HG02610 (cell line): ENCODE data around the gene BICD2.

ENCODE experiments used
- ATAC-seq: cut with Tn5 transposase; IDR thresholded peaks from one replicate; pipeline ENCODE4 v1.9.1; 2021; ENCODE audit warnings: mild to moderate bottlenecking, moderate library complexity; ENCODE audit not compliant: unreplicated experiment

The BICD2 gene

DNA sequence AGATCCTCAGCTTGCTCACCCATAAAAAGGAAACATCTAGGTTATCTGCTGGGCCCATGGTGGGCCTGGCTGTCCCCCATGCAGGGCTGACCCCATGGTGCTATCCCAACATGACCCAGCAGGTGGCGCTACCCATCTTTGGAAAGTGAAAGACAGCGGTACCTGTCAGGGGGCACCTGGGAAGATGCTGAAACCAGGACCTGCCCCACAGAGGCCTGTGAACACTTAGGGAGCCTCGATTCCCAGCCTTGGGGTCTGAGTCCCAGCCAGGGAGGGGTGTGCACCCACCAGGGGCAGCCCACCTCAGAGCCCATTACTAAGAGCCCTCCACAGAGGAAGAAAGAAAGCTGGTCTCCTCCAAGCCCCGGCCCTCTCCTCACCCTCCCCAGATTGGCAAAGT is 48.1 kb downstream of the BICD2 start:
- ATAC-seq = no peak

DNA sequence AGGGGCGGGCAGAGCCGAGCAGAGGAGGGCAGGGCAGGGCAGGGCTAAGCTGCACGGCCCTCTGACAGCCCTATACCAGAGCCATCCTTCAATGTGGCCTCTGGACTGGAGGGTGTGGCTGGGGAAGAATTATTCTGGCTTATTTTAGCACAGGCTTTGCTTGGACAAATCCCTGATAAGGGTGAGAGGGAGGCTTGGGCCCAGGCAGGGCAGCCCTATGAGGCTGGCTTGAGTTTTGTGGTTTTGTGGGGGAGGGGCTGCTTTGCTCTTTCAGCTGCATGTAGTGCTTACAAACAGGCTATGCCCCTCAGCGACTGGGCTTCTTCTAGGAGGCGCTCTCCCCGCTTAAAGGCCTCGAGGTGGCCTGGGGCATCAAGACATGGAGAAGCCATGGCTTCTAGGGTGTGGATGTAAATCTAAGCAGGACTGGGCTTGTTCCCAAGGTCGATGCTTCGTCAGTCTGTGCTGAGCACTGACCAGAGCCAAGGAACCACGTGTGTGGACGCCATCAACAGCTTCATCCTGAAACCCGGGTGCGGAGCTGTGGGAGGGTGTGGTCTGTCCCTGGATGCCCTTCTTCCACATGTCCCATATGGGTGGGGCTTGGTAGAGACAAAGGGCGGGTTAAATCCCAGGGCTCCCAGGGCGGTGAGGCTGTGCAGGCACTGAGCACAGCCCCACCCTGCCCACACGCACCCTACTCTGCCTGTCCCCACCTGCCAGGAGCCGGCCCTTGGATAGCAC is 49.0 kb downstream of the BICD2 start:
- no peak for ATAC-seq

DNA sequence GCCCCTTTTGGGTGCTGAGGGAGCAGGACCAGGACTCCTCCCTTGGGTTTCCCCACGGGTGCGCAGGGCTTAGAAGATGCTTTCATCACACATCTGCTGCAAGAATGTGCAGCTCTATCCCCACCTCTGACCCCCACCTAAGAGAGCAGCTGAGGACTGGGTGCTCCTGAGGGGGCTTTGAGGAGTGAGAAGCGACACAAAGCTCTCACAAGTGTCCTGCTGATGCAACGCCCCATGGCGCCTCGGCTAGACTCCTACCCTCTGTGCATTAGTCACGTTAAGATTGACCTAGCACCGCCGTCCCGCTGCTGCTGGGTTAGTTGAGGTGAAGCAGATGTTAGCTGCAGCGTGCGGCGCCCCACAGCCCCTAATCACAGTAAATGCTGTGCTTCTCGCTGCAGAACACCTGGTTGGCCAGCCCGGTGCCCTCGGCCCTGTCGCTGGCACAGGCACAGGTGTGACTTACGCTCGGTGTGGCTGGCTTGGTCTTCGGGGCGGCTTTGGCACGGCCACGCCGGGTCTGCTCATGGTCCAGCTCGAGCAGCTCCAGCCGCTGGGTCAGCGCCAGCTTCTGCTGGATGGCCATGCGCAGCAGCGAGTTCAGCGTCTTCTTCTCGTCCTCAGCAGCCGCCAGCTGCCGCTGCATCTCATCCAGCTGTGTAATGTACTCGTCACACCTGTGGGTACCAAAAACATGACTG is 49.7 kb downstream of the BICD2 start:
- ATAC-seq = no peak

DNA sequence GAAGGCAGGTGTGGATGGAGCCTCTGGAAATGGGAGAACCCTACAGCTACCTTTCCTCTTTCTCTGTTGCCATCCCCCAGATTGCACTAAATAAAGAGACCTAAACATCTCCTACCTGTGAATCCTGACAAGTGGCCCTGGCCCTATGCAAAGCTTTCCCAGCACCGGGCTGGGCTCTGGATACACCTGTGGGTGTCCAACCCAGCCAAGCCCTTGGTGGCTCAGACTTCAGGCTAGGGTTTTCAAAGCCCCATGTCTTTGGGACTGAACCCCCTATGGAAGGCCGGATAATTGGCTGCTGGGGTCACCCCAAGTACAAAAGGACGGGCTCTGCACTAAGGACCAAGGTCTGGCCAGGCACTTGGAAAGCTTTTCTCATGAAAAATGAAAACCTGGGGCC is 50.6 kb downstream of the BICD2 start:
- no peak for ATAC-seq

DNA sequence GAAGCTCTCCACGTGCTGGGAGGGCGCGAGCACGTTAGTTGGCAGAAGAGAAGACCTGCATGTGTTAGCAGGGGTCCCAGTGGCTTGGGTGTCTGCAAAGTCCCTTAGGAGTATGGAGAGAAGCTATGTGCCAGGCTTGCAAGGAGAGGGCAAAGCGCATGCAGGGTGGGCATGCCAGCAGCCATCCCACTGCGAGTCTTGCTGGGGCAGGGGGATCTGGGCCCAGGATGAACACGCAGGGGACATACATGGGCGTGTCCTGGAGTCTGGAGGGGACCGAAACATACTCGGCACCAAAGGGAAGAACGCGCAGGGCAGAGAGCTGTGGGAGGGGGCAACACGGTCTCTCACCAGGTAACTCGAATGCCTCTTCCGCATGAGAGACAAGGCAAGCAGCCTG is 51.1 kb downstream of the BICD2 start:
- ATAC-seq = no peak

DNA sequence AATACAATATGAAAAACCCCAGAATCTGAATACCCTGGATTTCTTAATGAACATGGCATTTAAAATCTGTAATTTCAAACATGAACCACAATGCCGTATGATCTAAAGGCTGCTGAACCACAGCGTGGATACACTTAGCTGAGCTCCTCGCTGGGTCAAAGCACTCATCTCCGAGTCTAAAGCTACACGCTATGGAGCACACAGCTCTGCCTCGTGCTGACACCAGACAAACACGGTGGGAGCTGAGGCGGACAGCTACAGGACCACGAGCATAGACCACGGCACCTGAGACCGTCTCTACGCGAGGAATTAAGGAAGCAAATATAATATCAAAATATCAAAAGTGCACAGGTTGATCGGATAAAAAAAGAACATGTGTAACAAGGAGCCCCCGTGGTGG is 51.9 kb downstream of the BICD2 start:
- ATAC-seq = no peak

DNA sequence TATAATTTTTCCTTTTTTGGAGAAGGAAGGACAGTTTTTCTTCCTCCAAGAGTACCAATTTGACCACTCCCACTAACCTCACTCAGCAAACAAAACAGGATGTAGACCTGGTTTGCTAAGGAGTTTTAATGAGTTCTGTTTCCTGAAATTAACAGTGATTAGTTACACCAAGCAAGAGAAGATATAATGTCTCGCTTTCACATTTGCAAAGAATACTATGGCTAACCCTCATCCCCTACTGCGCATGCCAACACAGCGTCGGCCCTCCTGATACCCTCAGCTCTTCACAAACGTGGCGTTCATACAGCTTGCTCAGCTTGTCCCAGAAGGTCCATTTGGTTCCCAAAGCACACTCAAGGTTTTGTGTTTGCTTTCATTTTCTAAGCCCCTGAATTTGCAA is 52.8 kb downstream of the BICD2 start:
- ATAC-seq = no peak

DNA sequence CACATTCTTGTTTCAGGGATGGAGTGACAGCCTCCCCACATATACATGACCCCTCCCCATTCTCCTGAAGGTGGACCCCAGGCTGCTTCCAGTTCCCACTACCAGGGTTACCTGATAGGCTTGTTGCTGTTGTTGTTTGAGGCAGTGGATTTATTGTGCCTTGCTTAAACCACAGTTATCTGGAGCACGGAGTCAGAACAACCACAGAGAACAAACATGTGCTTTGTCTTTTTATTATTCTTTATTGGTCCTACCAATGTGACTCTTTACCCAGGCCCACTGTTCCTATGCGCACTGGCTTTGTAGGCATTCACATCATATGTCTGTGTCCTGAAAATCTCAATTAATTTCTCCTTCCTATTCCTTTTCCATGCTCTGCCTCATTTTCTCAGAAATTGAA is 53.5 kb downstream of the BICD2 start:
- ATAC-seq = no peak

DNA sequence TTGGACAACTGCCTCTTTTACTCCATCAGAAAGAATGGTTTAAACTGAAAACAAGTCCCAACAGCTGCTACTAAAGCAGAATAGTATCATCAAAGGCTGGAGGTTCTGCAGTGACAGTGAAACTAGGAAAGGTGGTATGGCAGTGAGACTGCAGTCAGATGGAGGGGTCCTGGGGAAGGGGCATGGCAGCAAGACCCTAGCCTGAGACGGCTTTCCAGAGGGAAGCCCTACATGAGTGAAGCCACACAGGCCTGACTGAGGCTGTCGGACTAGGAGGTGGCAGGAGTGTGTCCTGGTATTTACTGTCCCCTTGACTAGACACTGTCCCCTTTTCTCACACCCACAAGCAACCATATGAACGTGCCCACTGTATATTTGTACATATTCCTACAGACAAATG is 54.3 kb downstream of the BICD2 start:
- no peak for ATAC-seq

DNA sequence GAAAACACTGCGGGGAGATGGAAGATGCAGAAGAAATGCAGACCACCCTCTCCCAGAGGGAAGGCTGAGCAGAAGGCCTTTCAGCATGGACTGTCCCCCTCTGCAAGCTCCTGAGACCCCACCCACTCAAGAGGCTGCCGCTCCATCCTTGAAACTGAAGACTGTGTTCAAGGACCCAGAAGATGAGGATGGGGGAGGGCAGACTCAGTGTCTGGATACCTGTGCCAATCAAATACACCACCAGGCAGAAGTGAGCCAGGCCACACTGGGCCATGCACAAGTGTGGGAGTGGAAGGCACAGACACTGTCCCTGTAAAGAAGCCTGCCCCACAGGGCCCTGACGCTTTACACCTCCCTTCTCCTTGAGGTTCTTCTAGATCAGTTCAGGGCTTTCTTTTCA is 54.7 kb downstream of the BICD2 start:
- no peak for ATAC-seq

DNA sequence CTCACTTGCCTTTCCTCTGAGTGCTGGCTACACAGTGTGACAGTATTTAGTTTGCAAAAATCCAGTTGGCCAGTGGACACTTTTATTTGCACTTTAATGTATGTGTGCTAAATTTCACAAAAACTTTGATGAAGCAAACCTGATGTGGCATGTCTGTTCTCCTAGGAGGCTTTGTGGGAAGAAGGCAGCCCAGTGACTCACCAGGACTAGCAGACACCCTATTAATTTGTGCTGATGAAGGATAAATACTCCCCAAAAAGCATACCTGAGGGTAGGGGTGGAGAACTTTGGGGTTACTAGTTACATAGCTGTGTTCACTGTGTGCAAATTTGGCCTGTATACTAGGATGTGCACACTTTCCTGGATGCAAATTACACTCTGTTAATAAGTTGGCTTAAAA is 55.4 kb downstream of the BICD2 start:
- no peak for ATAC-seq

DNA sequence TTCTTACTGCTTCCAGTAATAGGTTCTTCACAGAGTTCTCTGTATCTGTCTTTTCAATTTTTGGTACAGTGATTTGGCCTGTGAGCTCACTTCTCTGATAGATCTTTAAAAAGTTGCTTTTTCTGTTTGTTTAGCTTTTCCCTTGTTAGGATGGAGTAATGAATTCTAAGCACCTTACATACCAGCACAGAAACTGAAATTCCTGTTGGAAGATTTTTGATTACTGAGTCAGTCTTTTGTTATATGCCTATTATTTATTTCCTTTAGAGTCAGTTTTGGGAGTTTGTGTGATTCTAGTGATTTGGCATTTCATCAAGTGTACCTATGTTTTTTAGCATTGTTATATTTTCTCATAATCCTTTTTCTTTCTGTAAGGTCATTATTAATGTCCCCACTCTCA is 57.1 kb downstream of the BICD2 start:
- ATAC-seq = no peak

DNA sequence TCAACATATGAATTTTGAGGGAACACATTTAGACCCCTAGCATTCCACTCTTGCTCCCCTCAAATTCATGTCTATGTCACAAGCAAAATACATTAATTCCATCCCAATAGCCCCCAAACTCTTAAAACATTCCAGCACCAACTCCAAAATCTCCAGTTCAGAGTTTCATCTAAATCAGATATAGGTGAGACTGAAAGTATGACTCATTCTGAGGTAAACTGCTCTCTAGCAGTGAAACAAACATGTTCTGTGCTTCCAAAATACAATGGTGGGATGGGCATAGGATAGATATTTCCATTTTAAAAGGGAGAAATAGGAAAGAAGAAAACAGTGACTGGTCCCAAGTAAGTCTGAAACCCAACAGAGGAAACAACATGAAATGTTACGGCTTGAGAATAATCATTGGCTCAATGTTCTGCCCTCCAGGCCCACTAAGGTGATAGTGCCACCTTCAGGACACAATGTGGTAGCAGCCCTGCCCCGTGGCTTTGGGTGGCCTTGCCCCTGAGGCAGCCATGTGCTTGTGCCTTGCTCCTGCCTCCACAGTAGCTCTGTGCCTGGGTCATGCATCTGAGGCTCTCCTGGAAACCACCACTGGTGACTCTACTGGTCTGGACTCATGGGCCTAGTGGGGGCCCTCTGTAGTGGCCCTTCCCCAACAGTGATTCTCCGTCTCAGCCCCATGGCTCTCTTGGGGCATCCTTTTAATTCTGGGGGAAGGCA is 58.3 kb downstream of the BICD2 start:
- ATAC-seq = no peak

DNA sequence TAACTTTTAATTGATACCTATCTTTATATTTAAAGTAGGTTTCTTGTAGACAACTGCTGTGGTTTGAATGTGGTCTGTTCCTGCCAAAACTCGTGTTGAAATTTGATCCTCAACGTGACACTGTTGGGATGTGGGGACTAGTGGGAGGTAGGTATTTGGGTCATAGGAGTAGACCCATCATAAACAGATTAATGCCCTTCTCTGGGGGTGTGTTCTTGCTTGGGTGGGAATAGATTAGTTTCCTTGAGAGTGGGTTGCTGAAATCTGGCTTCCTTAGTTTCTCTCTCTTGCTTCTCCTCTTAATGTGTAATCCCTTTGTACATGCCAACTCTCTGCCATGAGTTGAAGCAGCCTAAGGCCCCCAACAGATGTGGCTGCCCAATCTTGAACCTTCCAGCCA is 60.1 kb downstream of the BICD2 start:
- ATAC-seq = no peak

DNA sequence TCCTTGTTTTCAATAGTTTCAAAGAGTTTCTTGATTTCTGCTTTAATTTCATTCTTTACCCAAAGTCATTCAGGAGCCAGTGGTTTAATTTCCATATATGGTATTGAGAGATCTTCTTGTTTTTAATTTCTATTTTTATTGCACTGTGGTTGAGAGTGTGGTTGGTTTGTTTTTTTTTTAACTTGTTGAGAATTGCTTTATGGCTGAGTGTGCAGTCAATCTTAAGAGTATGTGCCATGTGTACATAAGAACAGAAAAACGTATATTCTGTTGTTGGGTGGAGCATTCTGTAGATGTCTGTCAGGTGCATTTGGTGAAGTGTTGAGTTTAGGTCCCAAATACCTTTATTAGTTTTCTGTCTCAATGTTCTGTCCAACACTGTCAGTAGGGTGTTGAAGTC is 68.0 kb downstream of the BICD2 start:
- ATAC-seq = no peak

DNA sequence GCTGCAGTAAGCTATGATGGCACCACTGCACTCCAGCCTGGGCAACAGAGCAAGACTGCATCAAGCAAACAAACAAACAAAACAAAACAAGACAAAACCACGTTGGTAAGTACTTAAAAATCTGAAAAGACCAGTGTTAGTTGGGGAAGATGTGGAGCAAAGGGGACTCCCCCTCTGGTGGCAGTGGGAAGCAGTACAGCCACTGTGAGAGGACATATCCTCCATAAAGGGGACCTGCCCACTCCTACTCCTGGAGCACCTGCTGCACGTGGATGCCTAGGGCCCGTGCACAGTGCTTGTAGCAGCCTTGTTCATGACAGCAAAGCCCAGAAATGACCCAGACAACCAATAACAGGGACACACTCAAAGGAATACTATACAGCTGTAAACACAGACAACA is 77.7 kb downstream of the BICD2 start:
- no peak for ATAC-seq

DNA sequence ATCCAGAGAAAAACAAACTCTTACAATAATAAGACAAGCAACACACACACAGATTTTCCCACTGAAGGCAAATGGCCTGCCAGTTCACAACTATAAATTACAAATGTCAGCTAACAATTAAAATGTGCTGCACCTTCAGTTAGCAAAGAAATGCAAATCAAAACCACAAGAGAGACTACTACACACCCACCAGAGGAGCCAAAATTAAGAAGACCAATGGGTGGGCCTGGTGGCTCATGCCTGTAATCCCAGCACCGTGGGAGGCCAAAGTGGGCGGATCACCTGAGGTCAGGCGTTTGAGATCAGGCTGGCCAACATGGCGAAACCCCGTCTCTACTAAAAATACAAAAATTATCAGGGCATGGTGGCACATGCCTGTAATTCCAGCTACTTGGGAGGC is 79.6 kb downstream of the BICD2 start:
- ATAC-seq = no peak

DNA sequence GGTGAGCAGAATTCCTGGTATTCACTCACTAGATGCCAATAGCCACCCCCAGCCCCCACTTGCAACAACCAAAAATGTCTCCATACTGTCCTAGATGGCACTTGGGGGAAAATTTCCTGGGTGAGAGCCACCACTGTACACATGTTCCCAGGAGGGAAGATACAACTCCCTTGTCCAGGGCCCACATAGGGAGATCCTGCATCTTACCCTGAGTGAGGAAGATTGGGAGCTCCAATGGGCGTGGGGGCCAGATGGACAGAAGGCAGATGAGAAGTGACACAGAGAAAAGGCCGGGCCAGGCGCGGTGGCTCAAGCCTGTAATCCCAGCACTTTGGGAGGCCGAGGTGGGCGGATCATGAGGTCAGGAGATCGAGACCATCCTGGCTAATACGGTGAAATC is 82.4 kb downstream of the BICD2 start:
- no peak for ATAC-seq

DNA sequence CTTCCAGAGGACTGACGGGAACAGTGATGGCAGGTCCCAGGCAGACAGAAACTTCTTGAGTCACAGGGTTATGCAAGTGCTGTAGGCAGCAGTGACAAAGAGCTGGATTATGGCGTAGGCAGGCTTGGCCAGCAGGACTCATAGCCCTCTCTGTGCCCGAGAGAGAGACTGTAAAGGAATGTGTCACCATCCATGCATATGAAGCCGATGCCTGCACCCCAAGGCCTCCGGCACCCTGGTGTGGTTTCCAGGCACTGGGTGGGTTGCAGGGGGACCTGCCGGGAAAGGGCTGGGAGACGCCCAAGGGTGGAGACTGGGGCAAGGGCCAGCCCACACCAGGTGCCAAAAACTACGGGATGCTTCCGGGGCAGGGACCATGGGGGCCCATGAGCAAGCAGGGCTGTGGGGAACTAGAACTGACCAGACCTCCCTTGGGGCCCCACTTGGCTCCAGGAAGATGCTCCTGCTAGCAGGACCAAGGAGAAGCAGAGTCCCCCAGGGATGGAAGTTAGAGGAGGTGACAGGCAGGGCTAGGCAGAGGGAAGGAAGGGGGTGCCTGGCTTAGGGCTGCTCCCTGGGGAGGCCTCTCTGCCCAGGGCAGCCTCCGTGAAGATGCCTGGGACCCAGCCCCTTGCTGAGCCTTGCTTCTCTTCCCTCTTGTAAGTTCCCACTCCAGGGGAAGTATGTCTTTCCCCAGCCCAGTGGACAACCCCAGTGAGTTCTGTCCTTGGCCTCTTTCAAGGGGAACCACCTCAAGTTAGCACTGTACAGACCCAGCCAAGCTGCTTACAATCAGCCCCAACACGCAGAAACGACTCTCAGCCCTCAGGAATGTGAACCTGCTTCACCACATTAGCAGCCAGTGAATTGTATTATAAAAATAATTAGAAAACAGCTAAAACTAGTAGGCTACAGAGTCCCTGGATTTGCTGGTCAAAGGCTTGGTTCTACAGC is 84.2 kb downstream of the BICD2 start:
- ATAC-seq = no peak

DNA sequence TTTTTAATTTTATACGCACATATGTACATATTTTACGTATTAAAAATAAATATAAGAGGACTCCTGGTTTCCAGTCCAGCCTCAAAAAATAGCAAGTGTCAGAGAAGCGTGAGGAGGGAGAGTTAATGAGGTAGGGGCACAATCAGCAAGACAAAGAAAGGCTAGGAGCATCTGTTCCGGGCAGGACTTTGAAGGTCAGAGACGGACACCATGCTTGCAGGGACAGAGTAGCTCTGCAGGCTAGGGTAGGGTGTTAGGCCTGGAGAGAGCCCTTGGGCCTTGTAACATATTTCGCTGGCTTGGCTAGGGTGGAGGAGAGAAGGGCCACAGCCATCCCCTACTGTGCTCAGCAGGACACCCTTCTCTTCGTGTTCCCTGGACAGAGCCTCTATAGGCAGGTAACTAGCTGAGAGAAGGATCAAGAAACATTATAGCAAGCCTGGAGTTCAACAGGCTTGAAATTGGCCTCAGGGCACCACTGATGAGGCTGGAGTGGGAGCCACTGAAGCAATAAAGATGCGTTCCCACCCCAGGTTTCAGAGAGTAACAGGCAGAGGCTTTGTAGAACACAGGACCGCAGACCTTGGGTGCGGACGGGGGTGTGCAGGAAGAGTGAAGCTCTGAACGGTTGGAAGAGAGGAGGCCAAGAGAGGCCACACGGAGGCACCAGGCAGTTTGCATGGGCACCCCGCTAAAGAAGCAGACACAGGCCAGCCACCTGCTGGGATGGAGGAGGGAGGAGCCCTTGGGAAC is 85.0 kb downstream of the BICD2 start:
- no peak for ATAC-seq
